ENCODE results near the gene TNXB.
A peak's percentile ranks its signal among the peaks of the same experiment; 100 is the strongest.
"Not testable (repeated sequence)": the region's sequence is repeated elsewhere in the genome, so short reads cannot be mapped to it uniquely, and the experiment has no call there.

Gene TNXB

GRCh38 chr6:32083812-32084768 lies 25.0 kb downstream of the TNXB start:
- DNase-seq = no peak

DNA sequence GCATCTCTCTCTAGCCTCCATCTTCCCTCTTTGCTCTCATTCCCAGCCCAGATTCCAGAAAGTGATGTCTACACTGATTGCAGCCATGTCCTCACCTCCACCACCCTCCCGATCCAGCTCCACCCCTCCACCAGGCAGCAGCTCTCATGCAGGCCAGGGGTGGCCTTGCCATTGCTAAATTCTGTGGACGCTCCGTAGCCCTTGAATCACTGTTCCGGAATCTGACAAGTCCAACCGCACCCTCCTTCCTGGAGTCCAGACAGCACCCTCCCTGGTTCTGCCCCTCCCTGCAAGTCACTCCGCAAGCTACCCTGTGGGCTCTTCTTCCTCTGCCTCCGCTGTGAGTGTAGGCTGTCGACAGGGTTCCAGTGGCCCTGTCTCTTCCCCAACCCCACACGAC lies 26.2 kb downstream of the TNXB start:
- DNase-seq = no peak

GRCh38 chr6:32082478-32082877 lies 26.7 kb downstream of the TNXB start:
- DNase-seq = no peak

- DNase-seq = no peak
Observed at GRCh38 chr6:32081168-32081990, 27.8 kb downstream of the TNXB start.

DNA sequence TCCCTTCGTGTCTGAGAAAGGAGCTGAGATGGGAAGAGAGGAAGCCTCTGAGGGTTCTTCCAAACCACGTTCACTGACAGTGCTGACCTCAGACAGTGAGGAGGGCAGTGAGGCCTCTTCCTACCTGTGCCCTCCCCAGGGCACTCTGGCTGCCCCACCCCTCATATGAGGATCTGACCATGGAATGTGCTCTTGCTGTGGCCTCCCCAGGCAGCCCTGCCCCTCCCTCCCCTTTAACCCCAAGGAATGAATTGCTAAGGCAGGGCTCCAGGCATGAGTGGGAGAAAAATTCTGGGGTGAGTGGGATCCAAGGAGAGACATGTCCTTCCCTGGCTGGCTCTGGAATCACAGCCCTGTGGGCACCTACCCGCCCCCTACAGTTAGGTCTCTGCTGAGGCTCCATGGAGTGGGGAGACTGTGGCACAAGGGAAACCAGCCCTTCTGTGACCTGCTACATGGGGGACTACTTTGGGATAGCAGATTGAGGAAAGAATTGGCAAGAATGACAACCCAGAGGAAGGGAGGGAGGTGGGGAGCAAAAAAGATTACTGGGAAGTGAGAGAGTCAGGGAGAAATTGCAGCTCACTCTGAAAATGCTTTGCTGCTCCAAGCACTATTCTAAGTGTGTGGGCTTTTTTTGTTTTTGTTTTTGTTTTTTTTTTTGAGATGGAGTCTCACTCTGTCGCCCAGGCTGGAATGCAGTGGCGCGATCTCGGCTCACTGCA lies 29.4 kb downstream of the TNXB start:
- DNase-seq = no peak

GRCh38 chr6:32076321-32076809 lies 32.8 kb downstream of the TNXB start:
- DNase-seq = no peak

DNA sequence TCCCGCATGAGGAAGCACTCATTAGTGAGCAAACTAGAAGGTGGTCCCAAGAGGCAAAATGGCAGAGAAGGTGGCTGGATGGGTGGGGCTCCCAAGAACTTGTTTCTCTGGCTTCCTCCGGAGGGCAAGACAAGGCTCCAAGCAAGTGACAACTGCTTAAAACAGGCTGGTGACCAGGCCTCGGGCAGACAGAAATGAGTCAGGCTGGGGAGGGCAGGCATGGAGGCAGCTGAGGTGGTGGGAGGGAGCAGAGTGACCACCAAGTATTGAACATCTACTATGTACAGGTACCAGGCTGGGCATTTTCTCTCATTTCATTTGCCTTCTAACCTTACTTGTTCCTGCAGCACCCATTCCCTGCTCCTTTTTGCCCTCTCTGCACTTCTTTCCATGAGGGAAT lies 33.4 kb downstream of the TNXB start:
- DNase-seq = no peak

DNA sequence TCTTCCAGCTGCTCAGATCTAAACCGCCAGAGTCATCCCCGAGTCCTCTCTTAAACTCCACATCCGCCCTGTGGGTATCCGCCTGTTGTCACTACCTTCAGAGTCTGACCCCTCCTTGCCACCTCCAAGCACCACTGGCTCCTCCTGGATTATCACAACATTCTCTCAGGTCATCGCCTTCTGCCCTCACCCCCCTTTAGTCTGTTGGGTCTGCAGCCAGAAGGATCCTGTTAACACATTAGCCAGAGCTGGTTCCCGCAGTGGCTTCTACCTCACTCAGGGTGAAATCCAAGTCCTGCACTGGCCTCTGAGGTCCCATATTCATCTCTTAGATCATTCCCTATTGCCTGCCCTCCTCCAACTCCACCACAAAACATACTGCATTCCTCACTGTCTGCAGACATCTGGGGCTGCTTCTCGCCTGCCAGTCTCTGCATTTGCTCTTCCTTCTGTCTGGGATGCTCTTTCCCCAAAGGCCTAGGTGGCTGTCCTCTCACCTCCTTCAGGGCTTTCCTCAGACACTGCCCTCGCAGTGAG lies 34.1 kb downstream of the TNXB start:
- no peak for DNase-seq

GRCh38 chr6:32073613-32074012 lies 35.5 kb downstream of the TNXB start:
- DNase-seq = no peak

DNA sequence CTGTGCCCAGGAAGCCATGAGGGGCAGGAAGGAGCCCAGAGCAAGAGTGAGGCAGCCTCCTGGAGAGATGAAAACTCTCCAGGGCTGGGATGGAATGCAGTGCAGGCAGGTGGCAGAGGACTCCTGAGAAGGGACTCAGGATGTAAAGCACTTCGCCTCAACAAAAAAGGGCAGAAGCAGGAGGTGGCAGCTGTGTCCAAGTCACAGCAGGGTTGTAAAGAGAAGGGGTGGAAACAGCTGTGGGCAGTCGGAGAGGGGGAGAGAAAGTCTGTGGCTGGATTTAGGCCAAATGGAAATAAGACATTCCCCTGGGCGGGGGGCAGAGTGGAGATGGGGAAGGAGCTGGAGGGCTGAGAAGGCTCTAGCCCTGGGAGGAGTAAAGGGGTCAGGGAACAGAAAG lies 36.0 kb downstream of the TNXB start:
- no peak for DNase-seq

DNA sequence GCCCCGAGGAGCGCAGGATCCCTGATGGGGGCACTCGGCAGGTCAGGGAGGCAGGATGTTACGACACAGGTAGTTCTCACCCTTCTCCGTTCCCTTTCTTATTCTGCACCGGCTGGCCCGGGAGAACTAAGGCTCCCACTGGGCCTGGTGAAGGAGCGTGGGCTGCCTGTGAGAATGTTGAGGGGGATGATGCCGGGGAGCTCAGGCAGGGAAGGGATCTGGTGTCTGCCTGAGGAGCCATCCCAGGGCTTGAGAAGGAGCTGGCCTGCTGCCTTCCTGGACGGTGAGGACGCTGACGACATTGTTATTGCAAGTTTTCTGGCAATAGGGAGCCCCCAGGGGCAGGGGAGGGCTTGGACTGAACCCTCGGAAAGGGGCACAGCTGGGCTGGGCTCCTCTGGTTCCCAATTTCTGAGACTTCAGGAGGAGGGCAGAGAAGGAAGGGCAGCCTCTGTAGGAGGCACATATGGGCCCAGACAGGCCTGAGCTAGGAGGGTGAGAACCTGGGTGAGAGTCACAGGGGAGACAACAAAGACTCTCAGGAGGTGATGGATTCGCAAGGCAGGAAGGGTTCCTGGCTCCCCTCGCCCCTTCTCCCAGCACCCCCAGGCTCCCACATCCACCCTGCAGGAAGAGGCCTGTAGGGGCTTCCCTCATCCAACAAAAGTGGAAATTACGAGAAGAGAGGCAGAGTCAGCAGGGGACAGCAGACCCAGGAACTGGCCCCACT lies 38.2 kb downstream of the TNXB start:
- no peak for DNase-seq

GRCh38 chr6:32069878-32070515 lies 39.1 kb downstream of the TNXB start:
- DNase-seq = no peak

GRCh38 chr6:32069460-32069859 lies 39.7 kb downstream of the TNXB start:
- DNase-seq = no peak

DNA sequence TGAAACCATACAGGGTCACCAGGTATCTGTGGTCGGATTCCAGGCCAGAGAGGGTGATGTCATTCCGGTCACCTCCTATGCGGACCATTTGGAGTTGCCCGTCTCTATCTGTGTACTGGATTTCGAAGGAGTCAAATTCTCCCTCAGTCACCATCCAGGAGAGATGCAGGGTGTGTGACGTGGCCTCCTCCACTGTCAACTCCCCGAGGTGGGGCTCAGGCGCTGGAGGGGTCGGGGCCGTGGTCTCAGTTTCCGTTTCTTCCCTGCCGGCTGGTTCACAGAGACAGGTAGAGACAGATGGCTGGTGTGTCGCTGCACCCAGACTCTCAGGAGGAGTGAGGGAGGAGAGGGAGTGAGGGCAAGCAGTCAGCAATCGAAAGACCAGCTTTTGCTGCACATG lies 40.3 kb downstream of the TNXB start:
- no peak for DNase-seq

- not testable (repeated sequence) for DNase-seq
Observed at GRCh38 chr6:32068315-32068714, 40.8 kb downstream of the TNXB start.

DNA sequence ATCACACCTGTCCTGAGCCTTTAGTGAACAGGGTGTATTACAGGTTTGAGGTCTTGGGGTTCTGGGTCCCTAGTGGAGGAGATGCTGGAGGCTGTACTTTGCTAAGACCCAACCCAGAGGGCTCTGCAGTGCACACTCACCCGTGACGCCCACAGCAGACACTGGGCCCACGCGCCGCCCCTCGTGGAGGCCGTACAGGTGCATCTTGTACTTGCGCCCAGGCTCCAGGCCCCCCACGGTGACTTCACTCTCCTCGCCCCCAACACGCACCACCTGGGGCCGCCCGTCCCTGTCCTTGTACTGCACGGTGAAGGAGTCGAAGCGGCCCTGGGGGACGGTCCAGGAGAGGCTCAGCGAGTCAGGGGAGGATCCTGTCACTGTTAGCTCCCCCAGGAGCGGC lies 41.6 kb downstream of the TNXB start:
- not testable (repeated sequence) for DNase-seq

- DNase-seq = no peak
Observed at GRCh38 chr6:32064706-32065105, 44.4 kb downstream of the TNXB start.

DNA sequence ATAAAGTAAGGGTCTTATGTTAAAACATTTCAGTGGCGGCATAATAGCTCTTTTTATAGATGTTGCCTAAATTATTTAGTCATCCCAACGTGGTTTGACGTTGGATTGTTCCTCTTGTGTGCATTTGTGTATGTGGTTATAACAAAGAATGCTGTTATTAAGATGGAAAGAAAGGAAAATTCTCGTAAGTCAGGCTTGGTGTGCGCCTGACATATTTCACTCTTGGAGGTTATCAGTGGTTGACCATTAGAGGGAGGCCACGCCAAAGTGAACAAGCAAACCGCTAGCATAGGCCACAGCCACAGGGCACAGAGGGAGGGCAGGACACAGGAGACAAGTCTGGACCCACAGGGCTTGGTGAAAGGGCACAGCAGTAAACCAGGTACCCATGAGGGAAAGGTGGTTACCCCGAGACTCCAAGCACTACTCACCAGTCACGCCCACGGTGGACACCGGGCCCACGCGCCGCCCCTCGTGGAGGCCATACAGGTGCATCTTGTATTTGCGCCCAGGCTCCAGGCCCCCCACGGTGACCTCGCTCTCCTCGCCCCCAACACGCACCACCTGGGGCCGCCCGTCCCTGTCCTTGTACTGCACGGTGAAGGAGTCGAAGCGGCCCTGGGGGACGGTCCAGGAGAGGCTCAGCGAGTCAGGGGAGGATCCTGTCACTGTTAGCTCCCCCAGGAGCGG lies 48.0 kb downstream of the TNXB start:
- DNase-seq = peak; percentile 5

GRCh38 chr6:32058511-32058963 lies 50.6 kb downstream of the TNXB start:
- no peak for DNase-seq

- DNase-seq = no peak
Observed at GRCh38 chr6:32057966-32058365, 51.2 kb downstream of the TNXB start.

GRCh38 chr6:32056254-32056653 lies 52.9 kb downstream of the TNXB start:
- DNase-seq = no peak
